ENCODE results near the gene MBD3L4. TPM values are rescaled to one million over a fixed set of nuclear protein-coding genes. Genes with fewer than 3 reads are reported as not detected.
A peak's percentile ranks its signal among the peaks of the same experiment; 100 is the strongest.
"Not testable (repeated sequence)": the region's sequence is repeated elsewhere in the genome, so short reads cannot be mapped to it uniquely, and the experiment has no call there.

The MBD3L4 gene
- not detected in 2 replicates for total RNA-seq (2022)
- Bru-seq, nascent RNA = not detected
- BruChase-seq, experiment 1, labeled RNA remaining after a 6-hour chase = not detected
- BruChase-seq, experiment 2, labeled RNA remaining after a 2-hour chase = not detected
- long read RNA-seq = 0 reads

DNA sequence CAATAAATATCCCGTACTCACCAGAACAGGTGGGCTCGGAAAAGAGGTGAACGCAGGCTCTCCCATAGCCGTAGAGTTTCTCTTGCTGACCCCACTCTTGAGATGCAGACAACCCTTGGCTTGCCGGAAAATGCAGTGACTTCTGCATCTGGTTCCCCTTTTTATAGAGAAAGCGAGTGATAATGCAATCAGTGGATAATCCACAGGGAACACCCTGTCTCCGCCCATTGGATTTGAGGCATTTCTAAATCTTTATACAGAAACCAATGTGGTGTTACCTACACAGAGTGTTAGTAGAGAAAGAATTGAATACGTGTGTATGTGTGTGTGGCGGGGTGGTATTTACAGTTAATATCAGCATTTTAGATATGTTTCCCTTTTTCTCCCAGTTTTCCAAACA is at the start of gene MBD3L4:
Gene MBD3L4, minus strand, starts transcription at position 101 of the 400 bp plus-strand sequence. Its CDS starts 35 bp downstream, at position 66.
- H3K4me3 Mint-ChIP-seq (ENCODE audit: low read depth, unreplicated experiment); intact Hi-C loops (cut with micrococcal nuclease; ENCODE audit: unreplicated experiment); H3K9me3 Mint-ChIP-seq (ENCODE audit: low read depth, unreplicated experiment); H3K27me3 Mint-ChIP-seq (ENCODE audit: unreplicated experiment); H3K36me3 Mint-ChIP-seq (ENCODE audit: insufficient read depth, unreplicated experiment); DNase-seq; BruUV-seq (replicated peaks); H3K4me1 Mint-ChIP-seq (ENCODE audit: low read depth, unreplicated experiment); H3K27ac Mint-ChIP-seq (ENCODE audit: unreplicated experiment); CTCF ChIA-PET: not testable (repeated sequence)

GRCh38 chr19:7088999-7089398 is 49.0 kb upstream of the MBD3L4 start:
- no peak for TF ChIP-seq CTCF (IDR thresholded peaks at IDR 0.05; ENCODE audit: unreplicated experiment)
- peaks cover 12% of the 10 kb centered on the region for H3K36me3 Mint-ChIP-seq (ENCODE audit: insufficient read depth, unreplicated experiment)
- H3K4me3 Mint-ChIP-seq (ENCODE audit: low read depth, unreplicated experiment) = no peak overlapping the region
- no TSS peak for BruUV-seq (replicated peaks)
- H3K4me1 Mint-ChIP-seq (ENCODE audit: low read depth, unreplicated experiment) = no peaks in the 10 kb centered on the region
- intact Hi-C loops (cut with micrococcal nuclease; ENCODE audit: unreplicated experiment) = no loop called here
- CTCF ChIA-PET = no interaction called here
- H3K27me3 Mint-ChIP-seq (ENCODE audit: unreplicated experiment) = no peaks in the 10 kb centered on the region
- H3K27ac Mint-ChIP-seq (ENCODE audit: unreplicated experiment) = no peak overlapping the region
- DNase-seq = no peak
- H3K9me3 Mint-ChIP-seq (ENCODE audit: low read depth, unreplicated experiment) = peaks cover 3% of the 10 kb centered on the region

- H3K9me3 Mint-ChIP-seq (ENCODE audit: low read depth, unreplicated experiment) = peaks cover 14% of the 10 kb centered on the region
- no peak for TF ChIP-seq CTCF (IDR thresholded peaks at IDR 0.05; ENCODE audit: unreplicated experiment)
- no peaks in the 10 kb centered on the region for H3K4me1 Mint-ChIP-seq (ENCODE audit: low read depth, unreplicated experiment)
- H3K36me3 Mint-ChIP-seq (ENCODE audit: insufficient read depth, unreplicated experiment) = peaks cover 47% of the 10 kb centered on the region
- intact Hi-C loops (cut with micrococcal nuclease; ENCODE audit: unreplicated experiment) = no loop called here
- H3K4me3 Mint-ChIP-seq (ENCODE audit: low read depth, unreplicated experiment) = no peak overlapping the region
- H3K27ac Mint-ChIP-seq (ENCODE audit: unreplicated experiment) = no peak overlapping the region
- H3K27me3 Mint-ChIP-seq (ENCODE audit: unreplicated experiment) = no peaks in the 10 kb centered on the region
- BruUV-seq (replicated peaks) = no TSS peak
- no peak for DNase-seq
- CTCF ChIA-PET = no interaction called here
Measured at GRCh38 chr19:7083076-7083956, 43.3 kb upstream of the MBD3L4 start.

GRCh38 chr19:7078008-7078407 is 38.0 kb upstream of the MBD3L4 start:
- intact Hi-C loops (cut with micrococcal nuclease; ENCODE audit: unreplicated experiment) = no loop called here
- H3K27ac Mint-ChIP-seq (ENCODE audit: unreplicated experiment) = no peak overlapping the region
- no peak for DNase-seq
- H3K36me3 Mint-ChIP-seq (ENCODE audit: insufficient read depth, unreplicated experiment) = peaks cover 72% of the 10 kb centered on the region
- BruUV-seq (replicated peaks) = TSS peak; percentile 4
- peaks cover 14% of the 10 kb centered on the region for H3K9me3 Mint-ChIP-seq (ENCODE audit: low read depth, unreplicated experiment)
- no peak for TF ChIP-seq CTCF (IDR thresholded peaks at IDR 0.05; ENCODE audit: unreplicated experiment)
- H3K4me3 Mint-ChIP-seq (ENCODE audit: low read depth, unreplicated experiment) = no peak overlapping the region
- CTCF ChIA-PET = no interaction called here
- H3K27me3 Mint-ChIP-seq (ENCODE audit: unreplicated experiment) = no peaks in the 10 kb centered on the region
- H3K4me1 Mint-ChIP-seq (ENCODE audit: low read depth, unreplicated experiment) = no peaks in the 10 kb centered on the region

DNA sequence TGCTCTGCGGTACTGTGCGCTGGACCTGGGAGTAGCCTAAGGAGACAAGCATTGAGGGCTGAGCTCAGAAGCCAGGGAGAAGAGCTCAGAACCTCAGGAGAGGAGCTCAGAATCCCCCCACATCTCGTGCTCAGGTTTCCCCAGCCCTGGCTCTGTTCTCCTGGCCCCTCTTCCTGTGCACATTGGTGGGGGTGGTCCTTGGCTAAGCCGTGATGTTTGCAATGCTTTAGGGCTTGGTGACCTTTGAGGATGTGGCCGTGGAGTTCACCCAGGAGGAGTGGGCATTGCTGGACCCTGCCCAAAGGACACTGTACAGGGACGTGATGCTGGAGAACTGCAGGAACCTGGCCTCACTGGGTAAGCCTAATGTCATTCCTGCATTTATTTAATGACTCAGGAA is 36.2 kb upstream of the MBD3L4 start:
- DNase-seq = no peak
- Mint-ChIP-seq H3K4me1 (ENCODE audit: low read depth, unreplicated experiment) (no peaks in the 10 kb centered on the region), H3K4me3 (ENCODE audit: low read depth, unreplicated experiment) (no peak overlapping the region), H3K36me3 (ENCODE audit: insufficient read depth, unreplicated experiment) (peaks cover 69% of the 10 kb centered on the region), H3K27ac (ENCODE audit: unreplicated experiment) (no peak overlapping the region), H3K9me3 (ENCODE audit: low read depth, unreplicated experiment) (peaks cover 13% of the 10 kb centered on the region), H3K27me3 (ENCODE audit: unreplicated experiment) (no peaks in the 10 kb centered on the region)
- TF ChIP-seq CTCF (IDR thresholded peaks at IDR 0.05; ENCODE audit: unreplicated experiment) = no peak
- BruUV-seq (replicated peaks) = no TSS peak
- intact Hi-C loops (cut with micrococcal nuclease; ENCODE audit: unreplicated experiment) = no loop called here
- CTCF ChIA-PET = no interaction called here

Data from Calu3 (cell line).